ENCODE results near the gene CX3CL1. TPM values are rescaled to one million over a fixed set of nuclear protein-coding genes. Genes with fewer than 3 reads are reported as not detected.

Gene CX3CL1
- total and polyA plus RNA-seq, 8 donors = 8.6 to 27.8 (median 11.2) TPM

GRCh38 chr16:57422026-57422944 is 50.0 kb downstream of the CX3CL1 start:
- DNase-seq (peak in 2 of 4 donors; percentile 63 to 82), ATAC-seq (peak; percentile 46)
- peaks cover 10 to 33% of the 10 kb centered on the region in 2 donors for H3K4me1 ChIP-seq
- peaks cover 0 to 13% of the 10 kb centered on the region in 2 donors for H3K36me3 ChIP-seq
- no peak overlapping the region for H3K4me3 ChIP-seq
- TF ChIP-seq, protein P1, sequence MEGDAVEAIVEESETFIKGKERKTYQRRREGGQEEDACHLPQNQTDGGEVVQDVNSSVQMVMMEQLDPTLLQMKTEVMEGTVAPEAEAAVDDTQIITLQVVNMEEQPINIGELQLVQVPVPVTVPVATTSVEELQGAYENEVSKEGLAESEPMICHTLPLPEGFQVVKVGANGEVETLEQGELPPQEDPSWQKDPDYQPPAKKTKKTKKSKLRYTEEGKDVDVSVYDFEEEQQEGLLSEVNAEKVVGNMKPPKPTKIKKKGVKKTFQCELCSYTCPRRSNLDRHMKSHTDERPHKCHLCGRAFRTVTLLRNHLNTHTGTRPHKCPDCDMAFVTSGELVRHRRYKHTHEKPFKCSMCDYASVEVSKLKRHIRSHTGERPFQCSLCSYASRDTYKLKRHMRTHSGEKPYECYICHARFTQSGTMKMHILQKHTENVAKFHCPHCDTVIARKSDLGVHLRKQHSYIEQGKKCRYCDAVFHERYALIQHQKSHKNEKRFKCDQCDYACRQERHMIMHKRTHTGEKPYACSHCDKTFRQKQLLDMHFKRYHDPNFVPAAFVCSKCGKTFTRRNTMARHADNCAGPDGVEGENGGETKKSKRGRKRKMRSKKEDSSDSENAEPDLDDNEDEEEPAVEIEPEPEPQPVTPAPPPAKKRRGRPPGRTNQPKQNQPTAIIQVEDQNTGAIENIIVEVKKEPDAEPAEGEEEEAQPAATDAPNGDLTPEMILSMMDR (IDR thresholded peaks at IDR 0.05) = peak; percentile 50 to 55
- no peaks in the 10 kb centered on the region for H3K27me3 ChIP-seq
- H3K9me3 ChIP-seq = no peaks in the 10 kb centered on the region
- intact Hi-C loops (cut with DNase I) = loop anchor here in 1 of 2 donors (5.0 kb wide), 1 partner anchor 95 kb away; no protein-coding TSS in a partner anchor
- no peak overlapping the region for H3K27ac ChIP-seq

- TF ChIP-seq, protein P1 (IDR thresholded peaks at IDR 0.05) = no peak
- no peaks in the 10 kb centered on the region for H3K9me3 ChIP-seq
- no peak for DNase-seq
- intact Hi-C loops (cut with DNase I) = loop anchor here in 1 of 2 donors (5.0 kb wide), 1 partner anchor 94 kb away; no protein-coding TSS in a partner anchor
- H3K4me1 ChIP-seq = peaks cover 6 to 24% of the 10 kb centered on the region in 2 donors
- H3K27ac ChIP-seq = no peak overlapping the region
- peaks cover 0 to 22% of the 10 kb centered on the region in 2 donors for H3K36me3 ChIP-seq
- H3K27me3 ChIP-seq = no peaks in the 10 kb centered on the region
- ATAC-seq = no peak
- H3K4me3 ChIP-seq = no peak overlapping the region
Measured at GRCh38 chr16:57423152-57423551, 50.9 kb downstream of the CX3CL1 start.

DNA sequence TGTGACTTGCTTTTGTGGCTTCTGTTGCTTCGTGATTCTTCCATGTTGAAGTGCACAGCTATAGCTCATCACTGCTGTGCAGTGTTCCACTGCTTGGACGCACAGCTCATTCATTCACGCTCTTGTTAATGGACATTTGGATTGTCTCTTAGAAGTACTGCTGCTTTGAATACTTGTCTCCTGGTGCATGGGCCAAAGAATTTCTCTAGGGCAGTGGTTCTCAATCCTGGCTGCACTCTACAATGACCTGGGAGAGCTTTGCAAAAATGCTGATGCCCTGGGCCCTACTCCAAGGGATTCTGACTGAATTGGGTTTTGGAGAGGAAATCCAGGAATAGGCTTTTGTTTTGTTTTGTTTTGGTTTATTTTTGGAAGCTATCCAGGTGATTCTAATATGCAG is 52.3 kb downstream of the CX3CL1 start:
- ATAC-seq = peak; percentile 9
- intact Hi-C loops (cut with DNase I) = loop anchor here in 1 of 2 donors (5.0 kb wide), 1 partner anchor 93 kb away; no protein-coding TSS in a partner anchor
- Histone ChIP-seq H3K9me3 (no peaks in the 10 kb centered on the region), H3K4me3 (no peak overlapping the region), H3K4me1 (peaks cover 6 to 11% of the 10 kb centered on the region in 2 donors), H3K36me3 (peaks cover 0 to 36% of the 10 kb centered on the region in 2 donors), H3K27me3 (no peaks in the 10 kb centered on the region), H3K27ac (no peak overlapping the region)
- TF ChIP-seq, protein P1 (IDR thresholded peaks at IDR 0.05) = no peak
- no peak for DNase-seq

- Histone ChIP-seq H3K9me3 (no peaks in the 10 kb centered on the region), H3K4me1 (peaks cover 6 to 11% of the 10 kb centered on the region in 2 donors), H3K4me3 (no peak overlapping the region), H3K36me3 (peaks cover 6 to 54% of the 10 kb centered on the region in 2 donors), H3K27me3 (no peaks in the 10 kb centered on the region), H3K27ac (no peak overlapping the region)
- DNase-seq = no peak
- TF ChIP-seq, protein P1 (IDR thresholded peaks at IDR 0.05) = no peak
- ATAC-seq = no peak
- intact Hi-C loops (cut with DNase I) = no loop called here
Measured at GRCh38 chr16:57426356-57426755, 54.1 kb downstream of the CX3CL1 start.

GRCh38 chr16:57427307-57427706 is 55.0 kb downstream of the CX3CL1 start:
- H3K4me1 ChIP-seq = peaks cover 3 to 10% of the 10 kb centered on the region in 2 donors
- H3K36me3 ChIP-seq = peaks cover 6 to 64% of the 10 kb centered on the region in 2 donors
- ATAC-seq = no peak
- no peak for DNase-seq
- H3K9me3 ChIP-seq = no peaks in the 10 kb centered on the region
- intact Hi-C loops (cut with DNase I) = no loop called here
- H3K4me3 ChIP-seq = no peak overlapping the region
- no peak overlapping the region for H3K27ac ChIP-seq
- TF ChIP-seq, protein P1 (IDR thresholded peaks at IDR 0.05) = no peak
- H3K27me3 ChIP-seq = no peaks in the 10 kb centered on the region
